NCI-H2029 (cell line): ENCODE results near the gene NLRP8.
"Not testable (repeated sequence)": the region's sequence is repeated elsewhere in the genome, so short reads cannot be mapped to it uniquely, and the experiment has no call there.

ENCODE experiments used
- DNase-seq: peaks from one replicate; lab custom pipeline; 2025; lab: John Stamatoyannopoulos, UW

Gene NLRP8

GRCh38 chr19:55980415-55980814 is 32.8 kb downstream of the NLRP8 start:
- no peak for DNase-seq

GRCh38 chr19:55985254-55985653 is 37.6 kb downstream of the NLRP8 start:
- DNase-seq: no peak

DNA sequence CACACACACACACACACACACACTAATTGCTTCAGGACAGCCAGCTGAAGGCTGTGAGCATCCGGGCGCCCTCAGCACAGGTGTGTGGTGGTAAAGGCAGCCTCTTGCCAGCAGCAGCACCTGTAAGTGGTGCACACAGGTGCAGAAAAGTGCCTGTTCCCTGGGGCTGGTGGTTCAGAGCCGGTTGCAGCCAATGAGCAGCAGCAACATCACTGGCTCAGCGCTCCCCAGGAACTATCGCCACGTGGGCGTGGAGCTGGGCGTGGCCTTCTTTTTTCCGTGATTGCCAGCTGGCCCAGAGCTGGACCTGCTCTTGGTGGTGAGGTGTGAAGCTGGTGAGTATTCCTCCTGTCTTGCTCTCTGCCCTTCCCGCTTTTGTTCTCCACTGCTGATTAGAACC is 38.9 kb downstream of the NLRP8 start, which contains the start of gene NLRP5:
Gene NLRP5, plus strand, starts transcription at position 289 of the 400 bp plus-strand sequence.
- no peak for DNase-seq

DNA sequence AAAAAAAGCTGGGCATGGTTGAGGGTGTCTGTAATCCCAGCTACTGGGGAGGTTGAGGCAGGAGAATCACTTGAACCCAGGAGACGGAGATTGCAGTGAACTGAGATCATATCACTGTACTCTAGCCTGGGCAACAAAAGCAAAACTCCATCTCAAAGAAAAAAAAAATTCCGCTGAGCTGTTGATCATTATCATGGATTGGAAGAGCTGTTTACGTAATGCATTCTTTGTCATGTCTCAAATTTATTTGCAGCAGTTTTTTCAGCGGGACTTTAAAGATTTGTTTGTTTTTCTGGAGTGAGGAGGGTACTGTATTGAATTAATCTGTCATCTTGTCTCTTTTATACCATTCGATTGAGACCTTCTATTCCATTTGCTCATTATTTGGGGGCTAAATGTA is 43.2 kb downstream of the NLRP8 start:
- DNase-seq: no peak

DNA sequence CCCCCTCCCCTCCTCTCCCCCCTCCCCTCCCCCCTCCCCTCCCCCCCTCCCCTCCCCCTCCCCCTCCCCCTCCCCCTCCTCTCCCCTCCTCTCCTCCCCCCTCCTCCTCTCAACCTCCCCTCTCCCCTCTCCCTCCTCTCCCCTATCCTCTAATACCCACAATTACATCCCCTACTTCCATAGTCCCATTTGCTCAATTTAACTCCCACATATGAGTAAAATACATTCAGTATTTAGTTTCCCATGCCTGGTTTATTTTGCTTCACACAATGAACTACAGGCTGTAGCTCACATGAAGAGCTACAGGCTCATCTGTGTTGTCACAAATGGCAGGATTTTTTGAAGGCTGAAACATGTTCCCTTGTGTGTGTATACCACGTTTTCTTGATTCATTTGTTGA is 45.9 kb downstream of the NLRP8 start:
- DNase-seq: no peak

GRCh38 chr19:56014765-56015164 is 67.1 kb downstream of the NLRP8 start:
- no peak for DNase-seq

- no peak for DNase-seq
Measured at GRCh38 chr19:56015756-56016155, 68.1 kb downstream of the NLRP8 start.

DNA sequence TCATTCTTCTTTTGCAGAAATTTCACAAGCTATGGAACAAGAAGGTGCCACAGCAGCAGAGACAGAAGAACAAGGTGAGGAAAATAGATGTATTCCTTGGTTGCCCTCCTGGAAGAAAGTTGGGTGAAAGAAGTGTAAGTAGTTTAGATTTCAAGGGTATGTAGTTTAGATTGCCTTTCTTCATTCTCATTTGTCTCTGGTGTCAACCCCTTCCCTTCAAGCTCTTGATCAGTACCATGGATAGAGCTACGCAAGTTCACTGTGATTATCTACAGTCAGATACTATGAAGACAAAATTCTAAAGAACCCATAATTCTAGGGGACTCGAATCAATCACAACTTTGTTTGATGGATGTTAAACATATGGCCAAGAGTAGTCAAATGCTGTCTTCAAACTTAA is 71.7 kb downstream of the NLRP8 start:
- not testable (repeated sequence) for DNase-seq

GRCh38 chr19:56020355-56020975 is 72.8 kb downstream of the NLRP8 start:
- DNase-seq: not testable (repeated sequence)

DNA sequence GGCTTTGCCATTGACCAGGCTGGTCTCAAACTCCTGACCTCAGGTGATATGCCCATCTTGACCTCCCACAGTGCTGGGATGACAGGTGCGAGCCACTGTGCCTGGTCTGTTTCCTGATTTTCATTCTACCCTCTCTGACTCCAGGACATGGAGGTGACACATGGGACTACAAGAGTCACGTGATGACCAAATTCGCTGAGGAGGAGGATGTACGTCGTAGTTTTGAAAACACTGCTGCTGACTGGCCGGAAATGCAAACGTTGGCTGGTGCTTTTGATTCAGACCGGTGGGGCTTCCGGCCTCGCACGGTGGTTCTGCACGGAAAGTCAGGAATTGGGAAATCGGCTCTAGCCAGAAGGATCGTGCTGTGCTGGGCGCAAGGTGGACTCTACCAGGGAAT is 79.1 kb downstream of the NLRP8 start:
- no peak for DNase-seq
